Left renal cortex interstitium (tissue), 4 donors: ENCODE results near the gene ADAP1. TPM values are rescaled to one million over a fixed set of nuclear protein-coding genes. Genes with fewer than 3 reads are reported as not detected.

Experiments
- DNase-seq, 4 donors: peaks; one replicate each; pipeline ENCODE4 v3.0.0-alpha.2; 2013; ENCODE audit warnings: low read depth in 4 of 4, low spot score in 2 of 4, missing footprints in 1 of 4
- polyA plus RNA-seq, 4 donors: library from polyadenylated mRNA; unstranded; fragments of 120-200 nt; gene quantifications; one replicate each; pipeline ENCODE4 v1.2.1, GENCODE V29; 2013; ENCODE audit not compliant: insufficient read length in 4 of 4

Gene ADAP1
- polyA plus RNA-seq, 4 donors: 11.5 to 22.3 (median 18.5) TPM

- DNase-seq: no peak
Observed at GRCh38 chr7:871900-872537, 82.5 kb downstream of the ADAP1 start.

DNA sequence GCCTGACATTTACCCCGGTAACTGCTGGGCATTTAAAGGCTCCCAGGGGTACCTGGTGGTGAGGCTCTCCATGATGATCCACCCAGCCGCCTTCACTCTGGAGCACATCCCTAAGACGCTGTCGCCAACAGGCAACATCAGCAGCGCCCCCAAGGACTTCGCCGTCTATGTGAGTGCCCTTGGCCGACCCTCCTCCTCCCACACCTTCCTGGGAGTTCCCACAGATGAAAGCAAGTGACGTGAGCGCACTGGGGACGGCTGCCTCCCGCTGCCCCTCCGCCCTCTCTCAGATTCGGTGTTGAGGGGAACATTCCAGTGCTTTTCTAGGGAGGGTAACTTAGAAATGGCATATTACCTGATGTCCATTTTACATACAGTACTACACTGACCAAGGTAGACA is 85.1 kb downstream of the ADAP1 start:
- no peak for DNase-seq

GRCh38 chr7:868189-868486 is 86.3 kb downstream of the ADAP1 start:
- no peak for DNase-seq

DNA sequence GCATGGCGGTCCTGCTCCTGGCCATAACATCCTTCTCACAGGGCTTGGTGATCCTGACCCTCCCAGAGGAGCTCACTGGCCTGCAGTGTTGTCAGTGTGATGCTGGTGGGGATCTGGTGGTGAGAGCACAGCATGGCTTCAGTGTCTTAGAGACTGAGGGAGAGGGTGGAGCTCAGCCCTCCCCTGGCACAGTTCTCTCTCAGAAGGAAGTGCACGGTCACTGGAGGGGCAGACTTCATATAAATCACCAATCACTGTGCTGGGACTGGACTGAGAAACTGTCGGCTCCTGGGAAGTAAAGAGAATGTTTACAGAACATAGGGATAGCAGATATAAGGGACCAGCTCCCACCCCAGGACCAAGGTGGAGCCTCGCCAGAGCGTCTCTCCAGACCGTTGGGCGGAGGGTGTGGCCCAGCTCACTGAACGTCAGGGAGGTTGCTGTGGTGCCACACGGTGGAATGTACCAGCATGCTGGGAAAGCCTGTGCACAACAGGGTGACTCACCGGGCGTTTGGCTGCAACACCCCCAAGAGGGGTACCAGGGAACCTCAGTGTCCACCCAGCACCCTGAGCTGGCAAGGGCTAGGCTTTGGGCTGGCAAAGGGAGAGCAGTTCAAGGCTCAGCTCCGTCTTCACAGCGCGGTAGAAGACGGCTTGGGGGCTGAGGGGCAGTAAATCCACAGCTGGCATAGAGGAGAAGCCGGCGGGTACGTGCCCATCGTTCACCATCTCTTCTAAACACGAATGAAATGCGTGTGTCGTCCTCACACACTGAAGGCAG is 86.9 kb downstream of the ADAP1 start:
- no peak for DNase-seq

- DNase-seq: no peak
Observed at GRCh38 chr7:867001-867405, 87.5 kb downstream of the ADAP1 start.

GRCh38 chr7:865921-866320 is 88.6 kb downstream of the ADAP1 start:
- no peak for DNase-seq

- no peak for DNase-seq
Observed at GRCh38 chr7:863106-863505, 91.4 kb downstream of the ADAP1 start.

- no peak for DNase-seq
Observed at GRCh38 chr7:862157-862556, 92.3 kb downstream of the ADAP1 start.

GRCh38 chr7:861222-861621 is 93.3 kb downstream of the ADAP1 start:
- DNase-seq: no peak

- no peak for DNase-seq
Observed at GRCh38 chr7:860149-860548, 94.3 kb downstream of the ADAP1 start.

GRCh38 chr7:859359-860030 is 95.0 kb downstream of the ADAP1 start:
- no peak for DNase-seq

DNA sequence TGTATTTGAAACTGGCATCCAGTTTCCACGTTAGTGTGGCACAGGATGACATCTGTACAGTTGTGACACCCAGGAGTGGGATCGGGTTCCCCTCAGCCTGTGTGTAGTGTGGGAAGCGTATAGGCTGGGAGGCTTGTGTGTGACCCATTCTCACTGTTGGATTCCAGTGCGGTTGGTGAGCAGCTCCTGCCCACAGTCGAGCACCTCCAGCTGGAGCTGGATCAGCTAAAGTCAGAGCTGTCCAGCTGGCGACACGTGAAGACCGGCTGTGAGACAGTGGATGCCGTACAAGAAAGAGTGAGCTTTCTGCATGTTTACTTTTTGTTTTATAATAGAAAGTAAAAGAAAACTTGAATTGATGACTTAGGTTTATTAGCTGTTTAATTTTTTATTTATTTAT is 96.8 kb downstream of the ADAP1 start:
- DNase-seq: no peak

DNA sequence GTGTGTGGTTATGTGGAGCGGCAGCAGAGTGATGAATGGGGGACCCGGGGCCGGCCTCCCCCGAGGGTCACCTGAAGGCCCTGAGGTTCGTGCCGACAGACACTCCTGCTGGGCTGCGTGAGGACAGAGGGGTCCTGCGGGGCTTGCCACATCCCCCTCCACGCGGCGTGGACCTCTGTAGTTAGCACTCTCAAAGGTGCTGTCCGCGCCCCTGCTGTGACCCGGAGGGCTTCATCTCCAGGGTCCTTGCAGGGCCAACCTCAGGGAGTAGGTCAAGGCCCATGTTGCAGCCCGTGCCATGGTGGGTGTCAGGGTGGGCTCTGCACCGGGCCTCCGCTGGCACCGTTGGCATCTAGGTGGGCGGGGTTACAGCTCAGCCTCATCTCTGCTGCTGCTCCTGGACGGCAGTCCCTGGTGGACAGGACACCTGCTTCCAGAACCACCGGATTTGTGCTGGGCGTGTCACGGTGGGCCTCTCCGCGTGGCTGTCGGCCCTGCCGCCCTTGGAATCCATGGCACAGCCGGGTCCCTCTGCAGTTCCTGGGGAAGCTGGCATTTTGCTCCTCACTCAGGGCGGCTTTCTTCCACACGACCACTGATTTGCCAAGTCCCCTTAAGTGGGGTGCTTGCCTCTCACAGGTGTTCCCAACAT is 97.9 kb downstream of the ADAP1 start:
- DNase-seq: no peak

DNA sequence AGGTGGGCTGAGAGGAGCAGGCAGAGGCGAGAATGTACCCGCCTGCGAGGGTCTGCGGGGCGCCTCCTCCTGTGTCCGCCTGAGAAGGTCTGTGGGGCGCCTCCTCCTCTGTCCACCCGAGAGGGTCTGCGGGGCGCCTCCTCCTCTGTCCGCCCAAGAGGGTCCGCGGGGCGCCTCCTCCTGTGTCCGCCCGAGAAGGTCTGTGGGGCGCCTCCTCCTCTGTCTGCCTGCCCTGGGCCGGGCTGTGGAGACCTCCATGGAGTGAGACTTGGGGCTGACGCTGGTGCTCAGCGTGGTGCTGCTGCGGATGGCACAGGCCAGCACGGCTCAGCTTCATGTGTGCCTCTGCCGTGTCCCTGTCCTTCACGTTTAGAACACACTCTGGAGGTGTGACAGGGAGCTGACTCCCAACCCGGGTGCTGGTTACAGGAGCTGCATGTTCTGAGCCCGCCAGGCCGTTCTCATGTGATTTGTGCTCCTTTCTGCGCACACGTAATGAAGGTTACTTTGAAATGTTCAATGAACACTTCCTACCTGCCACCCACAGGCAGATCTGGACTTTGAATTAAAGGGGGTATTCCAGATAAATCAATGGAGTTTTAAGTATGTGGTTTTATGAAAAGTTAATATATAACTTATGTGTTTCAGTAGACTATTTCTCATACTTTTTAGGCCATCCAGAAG is 98.7 kb downstream of the ADAP1 start:
- no peak for DNase-seq

DNA sequence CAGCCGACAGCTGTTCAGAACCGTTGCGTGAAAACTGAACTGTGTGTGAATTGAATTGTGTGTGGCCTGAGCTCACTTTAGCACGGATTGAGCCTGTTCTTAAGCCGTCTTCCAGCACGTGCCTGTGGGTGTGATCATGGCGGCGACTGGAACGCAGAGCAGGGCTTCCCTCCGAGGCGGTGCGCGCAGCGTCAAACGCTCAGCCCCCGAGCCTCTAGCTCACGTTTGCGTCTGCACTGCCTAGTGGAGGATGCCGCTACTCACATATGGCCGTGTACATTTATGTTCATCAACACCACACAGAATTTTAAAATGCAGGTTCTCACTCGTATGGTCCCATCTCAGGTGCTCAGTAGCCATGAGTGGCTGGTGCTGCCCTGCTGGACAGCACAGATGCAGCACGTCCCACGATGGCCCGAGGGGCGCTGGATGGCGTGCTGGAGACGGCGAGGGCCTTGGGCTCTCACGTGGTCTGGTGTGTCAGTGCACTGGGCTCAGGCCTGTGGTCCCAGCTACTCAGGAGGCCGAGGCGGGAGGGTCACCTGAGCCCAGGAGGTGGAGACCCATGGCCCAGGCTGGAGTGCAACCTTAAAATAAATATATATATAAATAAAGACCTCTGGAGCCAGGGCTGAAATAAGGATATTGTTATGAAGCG is 100.2 kb downstream of the ADAP1 start:
- no peak for DNase-seq

DNA sequence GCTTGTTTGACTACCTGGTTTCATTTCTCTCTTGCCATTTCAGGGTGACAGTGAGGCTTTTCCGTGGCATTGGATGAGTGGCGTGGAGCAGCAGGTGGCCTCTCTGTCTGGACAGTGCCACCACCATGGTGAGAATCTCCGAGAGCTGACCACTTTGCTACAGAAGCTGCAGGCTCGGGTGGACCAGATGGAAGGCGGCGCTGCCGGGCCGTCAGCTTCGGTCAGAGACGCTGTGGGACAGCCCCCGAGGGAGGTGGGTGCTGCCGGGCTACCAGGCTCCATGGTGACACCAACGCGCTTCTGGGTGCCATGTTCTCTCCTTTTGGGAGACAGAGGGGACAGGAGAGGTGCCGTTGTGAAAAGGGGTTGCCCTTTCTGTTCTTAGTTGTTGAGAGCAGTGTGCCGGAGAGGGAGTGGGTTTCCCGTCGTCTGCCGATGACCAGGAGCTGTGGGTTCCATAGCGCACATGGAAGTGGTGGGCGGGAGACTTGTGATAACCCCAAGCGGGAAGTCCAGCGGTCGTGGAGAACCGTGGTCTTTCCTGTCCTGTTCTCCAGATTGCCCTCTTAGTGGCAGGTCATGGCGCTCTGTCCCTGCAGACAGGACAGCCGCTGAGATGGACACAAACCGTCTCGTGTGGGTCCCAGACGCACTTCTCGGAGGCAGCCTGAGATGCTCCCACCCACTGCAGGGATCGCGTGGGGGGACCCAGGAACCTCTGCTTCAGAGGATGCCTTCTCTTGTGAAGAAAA is 100.9 kb downstream of the ADAP1 start:
- no peak for DNase-seq

- no peak for DNase-seq
Observed at GRCh38 chr7:851204-851603, 103.3 kb downstream of the ADAP1 start.

DNA sequence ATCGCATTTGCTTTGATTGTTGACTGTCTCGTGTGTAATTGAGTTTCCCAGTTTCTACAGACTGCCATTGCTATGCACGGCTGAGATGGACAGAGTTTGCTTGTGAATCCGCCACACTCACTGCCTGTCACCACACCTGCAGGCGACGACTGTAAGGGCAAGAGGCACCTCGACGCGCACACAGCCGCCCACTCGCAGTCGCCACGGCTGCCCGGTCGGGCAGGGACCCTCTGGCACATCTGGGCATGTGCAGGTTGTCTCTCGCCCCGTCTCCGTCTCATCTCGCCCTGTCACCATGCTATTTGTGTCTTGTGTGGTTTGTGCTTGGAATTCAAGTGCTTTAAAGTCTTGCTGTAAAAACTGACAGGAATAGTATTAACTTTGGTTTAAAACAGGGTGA is 104.7 kb downstream of the ADAP1 start:
- DNase-seq: no peak

- DNase-seq: no peak
Observed at GRCh38 chr7:849145-849544, 105.3 kb downstream of the ADAP1 start.
